ENCODE measurements around the gene ICAM5. TPM values are rescaled to one million over a fixed set of nuclear protein-coding genes. Genes with fewer than 3 reads are reported as not detected.

ICAM5 gene
- total and polyA plus RNA-seq, 7 donors, result 0.23 to 0.92 (median 0.69) TPM; not detected in 3

DNA sequence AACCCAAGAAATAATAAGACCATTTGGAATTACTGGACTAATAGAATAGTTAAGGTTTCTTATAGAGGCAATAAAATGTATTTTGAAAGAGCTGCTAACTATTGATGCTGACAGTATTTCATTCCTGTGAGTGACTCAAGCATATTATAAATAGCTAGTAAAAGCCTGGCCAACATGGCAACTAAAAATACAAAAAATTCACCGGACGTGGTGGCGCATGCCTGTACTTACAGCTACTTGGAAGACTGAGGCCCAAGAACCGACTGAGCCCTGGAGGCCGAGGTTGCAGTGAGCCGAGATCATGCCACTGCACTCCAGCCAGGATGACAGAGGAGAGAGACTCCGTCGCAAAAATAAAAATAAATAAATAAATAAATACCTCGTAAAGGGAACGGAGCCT lies 55.0 kb downstream of the ICAM5 start:
- 86 to 89% methylated on average over 10 of the region's 10 CpGs for WGBS, 2 donors
- no peak for DNase-seq
- H3K27ac ChIP-seq, result no peak overlapping the region
- TF ChIP-seq EP300 (IDR thresholded peaks at IDR 0.05) (no peak), POLR2A (IDR thresholded peaks at IDR 0.05) (no peak), POLR2AphosphoS5 (IDR thresholded peaks at IDR 0.05) (no peak)
- TF ChIP-seq, protein P1, sequence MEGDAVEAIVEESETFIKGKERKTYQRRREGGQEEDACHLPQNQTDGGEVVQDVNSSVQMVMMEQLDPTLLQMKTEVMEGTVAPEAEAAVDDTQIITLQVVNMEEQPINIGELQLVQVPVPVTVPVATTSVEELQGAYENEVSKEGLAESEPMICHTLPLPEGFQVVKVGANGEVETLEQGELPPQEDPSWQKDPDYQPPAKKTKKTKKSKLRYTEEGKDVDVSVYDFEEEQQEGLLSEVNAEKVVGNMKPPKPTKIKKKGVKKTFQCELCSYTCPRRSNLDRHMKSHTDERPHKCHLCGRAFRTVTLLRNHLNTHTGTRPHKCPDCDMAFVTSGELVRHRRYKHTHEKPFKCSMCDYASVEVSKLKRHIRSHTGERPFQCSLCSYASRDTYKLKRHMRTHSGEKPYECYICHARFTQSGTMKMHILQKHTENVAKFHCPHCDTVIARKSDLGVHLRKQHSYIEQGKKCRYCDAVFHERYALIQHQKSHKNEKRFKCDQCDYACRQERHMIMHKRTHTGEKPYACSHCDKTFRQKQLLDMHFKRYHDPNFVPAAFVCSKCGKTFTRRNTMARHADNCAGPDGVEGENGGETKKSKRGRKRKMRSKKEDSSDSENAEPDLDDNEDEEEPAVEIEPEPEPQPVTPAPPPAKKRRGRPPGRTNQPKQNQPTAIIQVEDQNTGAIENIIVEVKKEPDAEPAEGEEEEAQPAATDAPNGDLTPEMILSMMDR (IDR thresholded peaks at IDR 0.05), result no peak
- H3K27me3 ChIP-seq, result no peaks in the 10 kb centered on the region
- intact Hi-C loops (cut with DNase I), result no loop called here
- no peaks in the 10 kb centered on the region for H3K4me1 ChIP-seq
- no peaks in the 10 kb centered on the region for H3K9me3 ChIP-seq
- H3K4me3 ChIP-seq, result no peak overlapping the region
- peaks cover 0 to 4% (median 1%) of the 10 kb centered on the region in 4 donors for H3K36me3 ChIP-seq

Small RNA genes within 50 kb of the gene (small RNA-seq; reads per million reads assigned to genes)
- gene AC011511.1 (0 reads per million in 3 donors), gene AC011511.4 (0 reads per million in 3 donors)

Other genes starting within 250 kb of the ICAM5 start
- 10 to 100 TPM; 25.3 to 44.9 (median 27.9) TPM for gene SHFL, start 203.6 kb upstream of the ICAM5 start, total RNA-seq
- 10 to 100 TPM; 17.1 to 39.0 (median 23.4) TPM for gene SHFL, start 203.6 kb upstream of the ICAM5 start, polyA plus RNA-seq
- gene ANGPTL6, start 187.3 kb upstream of the ICAM5 start, total RNA-seq, result not detected
- gene ANGPTL6, start 187.3 kb upstream of the ICAM5 start, polyA plus RNA-seq, result 1 to 10 TPM in 1 of 3 donors, under 1 TPM in 1, not detected in 1; 0.69 to 1.6 TPM
- 10 to 100 TPM; 24.6 to 29.1 (median 25.8) TPM for gene PPAN, start 183.6 kb upstream of the ICAM5 start, total RNA-seq
- gene PPAN, start 183.6 kb upstream of the ICAM5 start, polyA plus RNA-seq, result 10 to 100 TPM; 16.2 to 58.7 (median 18.5) TPM
- 10 to 100 TPM in 1 of 4 donors, 1 to 10 TPM in 3; 2.9 to 10.3 (median 6.3) TPM for gene P2RY11, start 178.3 kb upstream of the ICAM5 start, total RNA-seq
- 10 to 100 TPM in 1 of 3 donors, 1 to 10 TPM in 2; 1.2 to 18.5 (median 1.8) TPM for gene P2RY11, start 178.3 kb upstream of the ICAM5 start, polyA plus RNA-seq
- gene EIF3G, start 170.1 kb upstream of the ICAM5 start, total RNA-seq, result 100 to 1,000 TPM; 278 to 392 (median 336) TPM
- 100 to 1,000 TPM; 103 to 210 (median 202) TPM for gene EIF3G, start 170.1 kb upstream of the ICAM5 start, polyA plus RNA-seq
- gene DNMT1, start 95.0 kb upstream of the ICAM5 start, total RNA-seq, result 10 to 100 TPM; 22.1 to 47.6 (median 34.9) TPM
- 10 to 100 TPM; 12.0 to 47.9 (median 13.6) TPM for gene DNMT1, start 95.0 kb upstream of the ICAM5 start, polyA plus RNA-seq
- gene S1PR2, start 58.6 kb upstream of the ICAM5 start, total RNA-seq, result 10 to 100 TPM in 3 of 4 donors, 1 to 10 TPM in 1; 7.1 to 13.0 (median 10.6) TPM
- gene S1PR2, start 58.6 kb upstream of the ICAM5 start, polyA plus RNA-seq, result 1 to 10 TPM; 1.2 to 3.6 (median 3.5) TPM
- gene MRPL4, start 37.7 kb upstream of the ICAM5 start, total RNA-seq, result 10 to 100 TPM; 37.9 to 68.9 (median 62.8) TPM
- gene MRPL4, start 37.7 kb upstream of the ICAM5 start, polyA plus RNA-seq, result 10 to 100 TPM; 45.1 to 85.2 (median 51.1) TPM
- 10 to 100 TPM; 11.0 to 33.1 (median 13.5) TPM for gene ICAM1, start 18.8 kb upstream of the ICAM5 start, total RNA-seq
- gene ICAM1, start 18.8 kb upstream of the ICAM5 start, polyA plus RNA-seq, result 10 to 100 TPM in 2 of 3 donors, 1 to 10 TPM in 1; 5.4 to 27.0 (median 15.7) TPM
- gene ICAM4, start 3.0 kb upstream of the ICAM5 start, total RNA-seq, result not detected
- under 1 TPM in 1 of 3 donors, not detected in 2; 0.42 TPM for gene ICAM4, start 3.0 kb upstream of the ICAM5 start, polyA plus RNA-seq
- gene ZGLP1, start 19.9 kb downstream of the ICAM5 start, total RNA-seq, result 1 to 10 TPM; 1.1 to 4.3 (median 2.4) TPM
- 1 to 10 TPM in 2 of 3 donors, not detected in 1; 2.4 to 6.0 TPM for gene ZGLP1, start 19.9 kb downstream of the ICAM5 start, polyA plus RNA-seq
- gene FDX2, start 26.1 kb downstream of the ICAM5 start, total RNA-seq, result 10 to 100 TPM; 25.2 to 45.9 (median 31.9) TPM
- 10 to 100 TPM; 19.2 to 21.6 (median 20.1) TPM for gene FDX2, start 26.1 kb downstream of the ICAM5 start, polyA plus RNA-seq
- gene RAVER1, start 43.6 kb downstream of the ICAM5 start, total RNA-seq, result 10 to 100 TPM; 10.0 to 28.5 (median 14.9) TPM
- gene RAVER1, start 43.6 kb downstream of the ICAM5 start, polyA plus RNA-seq, result 10 to 100 TPM in 2 of 3 donors, 1 to 10 TPM in 1; 8.4 to 37.0 (median 14.8) TPM
- 1 to 10 TPM; 1.9 to 4.2 (median 3.4) TPM for gene ICAM3, start 49.7 kb downstream of the ICAM5 start, total RNA-seq
- 10 to 100 TPM; 24.5 to 45.2 (median 35.4) TPM for gene ICAM3, start 49.7 kb downstream of the ICAM5 start, polyA plus RNA-seq
- gene TYK2, start 90.6 kb downstream of the ICAM5 start, total RNA-seq, result 100 to 1,000 TPM in 1 of 4 donors, 10 to 100 TPM in 3; 36.7 to 125 (median 50.3) TPM
- 100 to 1,000 TPM in 1 of 3 donors, 10 to 100 TPM in 2; 35.6 to 117 (median 38.4) TPM for gene TYK2, start 90.6 kb downstream of the ICAM5 start, polyA plus RNA-seq
- 100 to 1,000 TPM; 106 to 144 (median 118) TPM for gene CDC37, start 113.6 kb downstream of the ICAM5 start, total RNA-seq
- gene CDC37, start 113.6 kb downstream of the ICAM5 start, polyA plus RNA-seq, result 100 to 1,000 TPM; 129 to 294 (median 146) TPM
- gene PDE4A, start 130.6 kb downstream of the ICAM5 start, total RNA-seq, result 10 to 100 TPM in 3 of 4 donors, 1 to 10 TPM in 1; 7.6 to 14.7 (median 12.9) TPM
- 1 to 10 TPM; 4.2 to 7.2 (median 6.2) TPM for gene PDE4A, start 130.6 kb downstream of the ICAM5 start, polyA plus RNA-seq
- 10 to 100 TPM; 45.4 to 67.8 (median 53.1) TPM for gene KEAP1, start 213.4 kb downstream of the ICAM5 start, total RNA-seq
- 10 to 100 TPM; 43.2 to 62.4 (median 50.5) TPM for gene KEAP1, start 213.4 kb downstream of the ICAM5 start, polyA plus RNA-seq
- not detected for gene S1PR5, start 227.5 kb downstream of the ICAM5 start, total RNA-seq
- under 1 TPM in 1 of 3 donors, not detected in 2; 0.07 TPM for gene S1PR5, start 227.5 kb downstream of the ICAM5 start, polyA plus RNA-seq